Measurements from ENCODE around the gene MRPS7. TPM values are rescaled to one million over a fixed set of nuclear protein-coding genes. Genes with fewer than 3 reads are reported as not detected.
A peak's percentile ranks its signal among the peaks of the same experiment; 100 is the strongest.
"Not testable (repeated sequence)": the region's sequence is repeated elsewhere in the genome, so short reads cannot be mapped to it uniquely, and the experiment has no call there.

The MRPS7 gene
- total RNA-seq, 2 experiments from 2014 or later, result 76.3 to 80.0 TPM

GRCh38 chr17:75288770-75289114, 27.1 kb downstream of the MRPS7 start:
- peak; percentile 7 for ATAC-seq
- Mint-ChIP-seq H3K36me3 (ENCODE audit: low read depth) (peaks cover 27% of the 10 kb centered on the region), H3K4me3 (peak overlapping the region; percentile 89), H3K27me3 (no peaks in the 10 kb centered on the region), H3K9me3 (no peaks in the 10 kb centered on the region), H3K27ac (peak overlapping the region; percentile 100), H3K4me1 (ENCODE audit: low read depth) (peaks cover 24% of the 10 kb centered on the region)
- peak; percentile 62 for DNase-seq
- ChIA-PET CTCF (interaction anchor here (0.6 to 4.7 kb wide), 28 partner anchors 8 to 344 kb away, joined by 3 to 45 read pairs (median 3); partner anchors contain the start of genes GRB2, MIF4GD and TMEM94), POLR2A (interaction anchor here (0.7 to 7.1 kb wide), 18 partner anchors 11 to 168 kb away, joined by 3 to 78 read pairs (median 6); partner anchors contain the start of genes GGA3, GRB2, MIF4GD and MRPS7)
- no peak for TF ChIP-seq CTCF (IDR thresholded peaks at IDR 0.05)
- intact Hi-C loops (cut with micrococcal nuclease), result loop anchor here (2.0 kb wide), 1 partner anchor 116 kb away; the partner anchor contains the start of gene GRB2

- H3K4me3 Mint-ChIP-seq, result peak within 1 kb of the TSS; percentile 89
Measured at GRCh38 chr17:75289115-75289831, 27.6 kb downstream of the MRPS7 start, which contains the start of gene SLC25A19. Gene SLC25A19, minus strand, starts transcription at chr17:75289433. Its CDS starts 2,669 bp downstream, at chr17:75286764.

GRCh38 chr17:75289832-75290337, 28.2 kb downstream of the MRPS7 start:
- Mint-ChIP-seq H3K4me3 (peak overlapping the region; percentile 89), H3K27ac (peak overlapping the region; percentile 100), H3K4me1 (ENCODE audit: low read depth) (peaks cover 29% of the 10 kb centered on the region), H3K36me3 (ENCODE audit: low read depth) (peaks cover 26% of the 10 kb centered on the region), H3K27me3 (no peaks in the 10 kb centered on the region), H3K9me3 (no peaks in the 10 kb centered on the region)
- ATAC-seq (peak; percentile 14), DNase-seq (peak; percentile 91)
- TF ChIP-seq CTCF (IDR thresholded peaks at IDR 0.05), result peak; percentile 32
- intact Hi-C loops (cut with micrococcal nuclease), result loop anchor here (2.0 kb wide), 1 partner anchor 115 kb away; the partner anchor contains the start of gene GRB2
- POLR2A ChIA-PET, result interaction anchor here (0.6 to 7.1 kb wide), 18 partner anchors 12 to 258 kb away, joined by 3 to 78 read pairs (median 5); partner anchors contain the start of genes GGA3, GRB2, JPT1 and MIF4GD
- CTCF ChIA-PET, result interaction anchor here (0.8 to 4.7 kb wide), 23 partner anchors 8 to 343 kb away, joined by 3 to 45 read pairs (median 4); partner anchors contain the start of genes GRB2, MIF4GD and TMEM94

More at GRCh38 chr17:75289115-75289831, 27.6 kb downstream of the MRPS7 start, which contains the start of gene SLC25A19:
- Mint-ChIP-seq H3K27ac (peak within 1 kb of the TSS; percentile 100), H3K36me3 (ENCODE audit: low read depth) (peaks cover 27% of the 10 kb centered on the region), H3K9me3 (no peaks in the 10 kb centered on the region), H3K4me1 (ENCODE audit: low read depth) (peaks cover 26% of the 10 kb centered on the region), H3K27me3 (no peaks in the 10 kb centered on the region)
- no peak for TF ChIP-seq CTCF (IDR thresholded peaks at IDR 0.05)
- ChIA-PET POLR2A (interaction anchor here (0.6 to 7.1 kb wide), 22 partner anchors 11 to 257 kb away, joined by 3 to 78 read pairs (median 4); partner anchors contain the start of genes GGA3, GRB2, JPT1 and MIF4GD), CTCF (interaction anchor here (0.6 to 4.7 kb wide), 30 partner anchors 8 to 343 kb away, joined by 3 to 45 read pairs (median 3); partner anchors contain the start of genes GRB2, MIF4GD and TMEM94)
- intact Hi-C loops (cut with micrococcal nuclease), result loop anchor here (2.0 kb wide), 1 partner anchor 116 kb away; the partner anchor contains the start of gene GRB2
- peak; percentile 99 for DNase-seq
- ATAC-seq, result peak; percentile 93

GRCh38 chr17:75292810-75293448, 31.2 kb downstream of the MRPS7 start:
- H3K4me3 Mint-ChIP-seq; H3K27me3 Mint-ChIP-seq; DNase-seq; H3K27ac Mint-ChIP-seq; ATAC-seq; H3K36me3 Mint-ChIP-seq (ENCODE audit: low read depth); H3K9me3 Mint-ChIP-seq; intact Hi-C loops (cut with micrococcal nuclease): not testable (repeated sequence)
- ChIA-PET CTCF (interaction anchor here (1.0 to 1.5 kb wide), 4 partner anchors 22 to 456 kb away, joined by 3 to 7 read pairs (median 4); partner anchors contain the start of gene MIF4GD), POLR2A (interaction anchor here (1.5 kb wide), 1 partner anchor 109 kb away, joined by 3 read pairs; no protein-coding TSS in a partner anchor)
- peaks cover 37% of the 10 kb centered on the region for H3K4me1 Mint-ChIP-seq (ENCODE audit: low read depth)

All from activated CD8-positive, alpha-beta T cell treated with anti-CD3 and anti-CD28 coated beads for 36 hours (primary cell).